Measurements from ENCODE around the gene FAN1.

The FAN1 gene

GRCh38 chr15:30958219-30958618, 54.5 kb downstream of the FAN1 start:
- DNase-seq (ENCODE audit: low read depth), result no peak

GRCh38 chr15:30962079-30962478, 58.4 kb downstream of the FAN1 start:
- no peak for DNase-seq (ENCODE audit: low read depth)

- no peak for DNase-seq (ENCODE audit: low read depth)
These were observed 58.9 kb downstream of the FAN1 start for GRCh38 chr15:30962659-30963058.

GRCh38 chr15:30963681-30964080, 60.0 kb downstream of the FAN1 start:
- DNase-seq (ENCODE audit: low read depth), result no peak

- no peak for DNase-seq (ENCODE audit: low read depth)
These were observed 66.0 kb downstream of the FAN1 start for GRCh38 chr15:30969724-30970123.

- no peak for DNase-seq (ENCODE audit: low read depth)
These were observed 69.7 kb downstream of the FAN1 start for GRCh38 chr15:30973379-30973778.

GRCh38 chr15:30974112-30974511, 70.4 kb downstream of the FAN1 start:
- DNase-seq (ENCODE audit: low read depth), result no peak

- no peak for DNase-seq (ENCODE audit: low read depth)
These were observed 74.6 kb downstream of the FAN1 start for GRCh38 chr15:30978328-30978727.

GRCh38 chr15:30979457-30979856, 75.7 kb downstream of the FAN1 start:
- no peak for DNase-seq (ENCODE audit: low read depth)

- DNase-seq (ENCODE audit: low read depth), result no peak
These were observed 80.4 kb downstream of the FAN1 start for GRCh38 chr15:30984118-30984517.

GRCh38 chr15:30984542-30984941, 80.8 kb downstream of the FAN1 start:
- DNase-seq (ENCODE audit: low read depth), result no peak

GRCh38 chr15:30985081-30985531, 81.4 kb downstream of the FAN1 start:
- DNase-seq (ENCODE audit: low read depth), result no peak

- no peak for DNase-seq (ENCODE audit: low read depth)
These were observed 86.3 kb downstream of the FAN1 start for GRCh38 chr15:30990036-30990435.

GRCh38 chr15:30990446-30991254, 86.9 kb downstream of the FAN1 start:
- no peak for DNase-seq (ENCODE audit: low read depth)

- peak; percentile 27 for DNase-seq (ENCODE audit: low read depth)
These were observed 87.8 kb downstream of the FAN1 start, which contains the start of gene MTMR10 for GRCh38 chr15:30991255-30992235. MTMR10 (minus strand) TSS chr15:30991628; CDS start chr15:30991506, 122 bp downstream.

GRCh38 chr15:30992249-30992864, 88.6 kb downstream of the FAN1 start:
- no peak for DNase-seq (ENCODE audit: low read depth)

Measured in stimulated activated CD8-positive, alpha-beta memory T cell treated with anti-CD3 and anti-CD28 coated beads, Interleukin-15, amount 100 ng/mL, for 1 hour (primary cell).